HEK293 (cell line): Measurements from ENCODE around the gene CRY1.

Experiments
- CTCF ChIA-PET: fragments of 350-600 bp; formaldehyde crosslinking; extraction: SDS; loops from one replicate; lab custom pipeline; 2021; ENCODE audit warnings: antibody characterized with exemption; lab: Yijun Ruan, JAX
- POLR2A ChIA-PET: fragments of 300-600 bp; formaldehyde crosslinking; extraction: SDS; loops from one replicate; lab custom pipeline; 2020; ENCODE audit warnings: antibody characterized with exemption, inconsistent platforms; lab: Yijun Ruan, JAX
- H3K27ac ChIP-seq: fragments of 200-500 bp; sonication (Bioruptor generic); 2 replicates; pipeline ENCODE4 v1.5.1; 2014; ENCODE audit warnings: low read depth, low read length, control low read depth, inconsistent platforms; ENCODE audit errors: extremely low read depth
- H3K36me3 ChIP-seq, 2 experiments: fragments of 200-500 bp in 1 of 2; sonication (Bioruptor generic) in 1 of 2; 1 replicate in 1 of 2; 2 replicates in 1 of 2; pipeline ENCODE4 v1.5.1; 2014 to 2017; ENCODE audit warnings: inconsistent platforms in 2 of 2, low read length in 2 of 2; ENCODE audit not compliant: control insufficient read depth in 2 of 2, insufficient read depth in 1 of 2
- H3K4me1 ChIP-seq: fragments of 200-500 bp; sonication (Bioruptor generic); 2 replicates; pipeline ENCODE4 v1.5.1; 2014; ENCODE audit warnings: mild to moderate bottlenecking, low read length, inconsistent platforms; ENCODE audit not compliant: control insufficient read depth, insufficient read depth
- H3K4me3 ChIP-seq: 2 replicates; pipeline ENCODE4 v1.5.1; 2011; ENCODE audit warnings: low read depth, mild to moderate bottlenecking, control low read depth, low read length, moderate library complexity
- H3K9me3 ChIP-seq: fragments of 200-500 bp; sonication (Bioruptor generic); 2 replicates; pipeline ENCODE4 v1.5.1; 2014; ENCODE audit warnings: low read depth, low read length, inconsistent platforms; ENCODE audit not compliant: control insufficient read depth, insufficient read depth
- CTCF ChIP-seq: fragments of 450-650 bp; formaldehyde crosslinking; IDR thresholded peaks from 2 replicates; pipeline ENCODE4 v1.5.1; 2016; ENCODE audit warnings: missing biosample characterization, missing genetic modification characterization
- HIC1 ChIP-seq: fragments of 450-650 bp; formaldehyde crosslinking; IDR thresholded peaks from 2 replicates; pipeline ENCODE4 v1.5.1; 2016; ENCODE audit warnings: missing biosample characterization, missing genetic modification characterization
- HOXD13 ChIP-seq: sonication (generic); formaldehyde crosslinking; IDR thresholded peaks from 2 replicates; pipeline ENCODE4 v1.8.0; 2022; ENCODE audit warnings: missing genetic modification reagents, borderline replicate concordance
- PRDM1 ChIP-seq: fragments of 450-650 bp; formaldehyde crosslinking; IDR thresholded peaks from 2 replicates; pipeline ENCODE4; 2016; ENCODE audit warnings: missing biosample characterization, missing genetic modification characterization
- PRDM10 ChIP-seq: fragments of 450-650 bp; formaldehyde crosslinking; IDR thresholded peaks from 2 replicates; pipeline ENCODE4 v1.5.1; 2016; ENCODE audit warnings: missing biosample characterization, missing genetic modification characterization
- PRDM4 ChIP-seq: fragments of 450-650 bp; formaldehyde crosslinking; IDR thresholded peaks from 2 replicates; pipeline ENCODE4 v1.5.1; 2017; ENCODE audit warnings: missing biosample characterization, missing genetic modification characterization
- SP2 ChIP-seq: fragments of 450-650 bp; formaldehyde crosslinking; IDR thresholded peaks from 2 replicates; pipeline ENCODE4 v1.5.1; 2016; ENCODE audit warnings: missing biosample characterization, missing genetic modification characterization
- ZEB2 ChIP-seq: fragments of 450-650 bp; formaldehyde crosslinking; IDR thresholded peaks from 2 replicates; pipeline ENCODE4 v1.5.1; 2016; ENCODE audit warnings: missing biosample characterization, missing genetic modification characterization
- ZNF112 ChIP-seq: fragments of 450-650 bp; formaldehyde crosslinking; IDR thresholded peaks from 2 replicates; pipeline ENCODE4 v1.5.0; 2017; ENCODE audit warnings: missing biosample characterization, missing genetic modification characterization
- ZNF202 ChIP-seq: fragments of 450-650 bp; formaldehyde crosslinking; IDR thresholded peaks from 2 replicates; pipeline ENCODE4 v1.5.1; 2016; ENCODE audit warnings: missing biosample characterization, missing genetic modification characterization, borderline replicate concordance
- ZNF24 ChIP-seq: fragments of 450-650 bp; formaldehyde crosslinking; IDR thresholded peaks from 2 replicates; pipeline ENCODE4 v1.5.1; 2016; ENCODE audit warnings: missing biosample characterization, missing genetic modification characterization
- ZNF324 ChIP-seq: fragments of 450-650 bp; formaldehyde crosslinking; IDR thresholded peaks from 2 replicates; pipeline ENCODE4 v1.5.1; 2016; ENCODE audit warnings: missing biosample characterization, missing genetic modification characterization
- ZNF416 ChIP-seq: fragments of 450-650 bp; formaldehyde crosslinking; IDR thresholded peaks from 2 replicates; pipeline ENCODE4 v1.5.1; 2016; ENCODE audit warnings: missing biosample characterization, missing genetic modification characterization
- ZNF423 ChIP-seq: fragments of 450-650 bp; formaldehyde crosslinking; IDR thresholded peaks from 2 replicates; pipeline ENCODE4 v1.5.1; 2016; ENCODE audit warnings: missing biosample characterization, missing genetic modification characterization
- ZNF529 ChIP-seq: fragments of 450-650 bp; formaldehyde crosslinking; IDR thresholded peaks from 2 replicates; pipeline ENCODE4 v1.5.1; 2017; ENCODE audit warnings: missing genetic modification characterization, missing biosample characterization; ENCODE audit not compliant: insufficient replicate concordance
- ZNF548 ChIP-seq: fragments of 450-650 bp; formaldehyde crosslinking; IDR thresholded peaks from 2 replicates; pipeline ENCODE4 v1.5.1; 2016; ENCODE audit warnings: missing biosample characterization, missing genetic modification characterization
- ZNF654 ChIP-seq: fragments of 450-650 bp; formaldehyde crosslinking; IDR thresholded peaks from 2 replicates; pipeline ENCODE4 v1.5.1; 2016; ENCODE audit warnings: low read depth, missing biosample characterization, missing genetic modification characterization
- ZNF777 ChIP-seq: fragments of 450-650 bp; formaldehyde crosslinking; IDR thresholded peaks from 2 replicates; pipeline ENCODE4 v1.5.1; 2017; ENCODE audit warnings: missing biosample characterization, missing genetic modification characterization, borderline replicate concordance
- ZNF791 ChIP-seq: fragments of 450-650 bp; formaldehyde crosslinking; IDR thresholded peaks from 2 replicates; pipeline ENCODE4 v1.5.1; 2016; ENCODE audit warnings: missing biosample characterization, missing genetic modification characterization
- ZNF792 ChIP-seq: fragments of 450-650 bp; formaldehyde crosslinking; IDR thresholded peaks from 2 replicates; pipeline ENCODE4 v1.5.1; 2016; ENCODE audit warnings: missing biosample characterization, missing genetic modification characterization
- ZSCAN30 ChIP-seq: fragments of 450-650 bp; IDR thresholded peaks from 2 replicates; pipeline ENCODE4 v1.5.1; 2018; ENCODE audit warnings: missing biosample characterization, mild to moderate bottlenecking, missing genetic modification characterization, moderate library complexity

The CRY1 gene

GRCh38 chr12:107109726-107110719 lies 16.7 kb upstream of the CRY1 start:
- Histone ChIP-seq H3K4me1 (no peaks in the 10 kb centered on the region), H3K36me3 (no peaks in the 10 kb centered on the region), H3K27ac (no peak overlapping the region), H3K9me3 (no peaks in the 10 kb centered on the region), H3K4me3 (no peak overlapping the region)
- TF ChIP-seq CTCF (no peak), ZNF416 (no peak), ZNF792 (tag by site-specific recombination) (no peak), HIC1 (tag by site-specific recombination) (no peak), ZNF24 (tag by site-specific recombination) (no peak), PRDM1 (tag by site-specific recombination) (peak; percentile 35; the same call in 1 of the 2 replicates)
- ChIA-PET POLR2A (no interaction called here), CTCF (interaction anchor here (0.6 to 2.4 kb wide), 7 partner anchors 11 to 535 kb away, joined by 3 to 10 read pairs (median 4); no protein-coding TSS in a partner anchor)

- CTCF ChIA-PET = interaction anchor here (0.6 kb wide), 1 partner anchor 20 kb away, joined by 3 read pairs; no protein-coding TSS in a partner anchor
- Histone ChIP-seq H3K4me1 (no peaks in the 10 kb centered on the region), H3K27ac (no peak overlapping the region), H3K36me3 (no peaks in the 10 kb centered on the region), H3K4me3 (no peak overlapping the region), H3K9me3 (no peaks in the 10 kb centered on the region)
- TF ChIP-seq ZNF112 (tag by site-specific recombination) (no peak), ZNF202 (no peak), HOXD13 (no peak), PRDM4 (tag by site-specific recombination) (no peak), ZNF548 (no peak), ZNF777 (no peak), ZNF654 (tag by site-specific recombination) (no peak), ZEB2 (tag by site-specific recombination) (no peak), SP2 (tag by site-specific recombination) (no peak), ZNF791 (tag by site-specific recombination) (no peak), ZNF324 (tag by site-specific recombination) (no peak), ZSCAN30 (tag by site-specific recombination) (no peak), ZNF423 (no peak), PRDM10 (no peak), ZNF529 (no peak)
- POLR2A ChIA-PET = no interaction called here
Observed at GRCh38 chr12:107108995-107109508, 15.7 kb upstream of the CRY1 start.
